OCI-LY1 (cell line): ENCODE results near the gene MCCC1.

Experiments
- H2AFZ ChIP-seq: fragments of 200-600 bp; sonication (generic), shearing (Covaris generic); 2 replicates; pipeline ENCODE4 v1.6.0; 2014; ENCODE audit warnings: antibody characterized with exemption, mild to moderate bottlenecking, low read length
- H3F3A ChIP-seq: fragments of 200-600 bp; sonication (generic), shearing (Covaris generic); 2 replicates; pipeline ENCODE4 v1.6.0; 2014; ENCODE audit warnings: mild to moderate bottlenecking, antibody characterized with exemption, low read length, moderate library complexity; ENCODE audit not compliant: insufficient read depth
- H3K27ac ChIP-seq: fragments of 200-600 bp; sonication (generic); 2 replicates; pipeline ENCODE4 v1.5.1; 2014; ENCODE audit warnings: low read length, mixed run types, mild to moderate bottlenecking, low read depth; ENCODE audit not compliant: poor library complexity, severe bottlenecking
- H3K27me3 ChIP-seq: fragments of 200-600 bp; sonication (generic); 2 replicates; pipeline ENCODE4 v1.6.0; 2014; ENCODE audit warnings: antibody characterized with exemption, mild to moderate bottlenecking, low read length, moderate library complexity; ENCODE audit not compliant: insufficient read depth
- H3K36me3 ChIP-seq: fragments of 200-600 bp; sonication (generic); 2 replicates; pipeline ENCODE4 v1.6.1; 2014; ENCODE audit warnings: mild to moderate bottlenecking, antibody characterized with exemption, low read length, moderate library complexity, mixed read lengths; ENCODE audit not compliant: insufficient read depth
- H3K4me1 ChIP-seq: fragments of 200-600 bp; sonication (generic); 2 replicates; pipeline ENCODE4 v1.5.1; 2014; ENCODE audit warnings: mild to moderate bottlenecking, low read length, moderate library complexity; ENCODE audit not compliant: insufficient read depth, severe bottlenecking
- H3K4me2 ChIP-seq: fragments of 200-600 bp; sonication (generic), shearing (Covaris generic); 2 replicates; pipeline ENCODE4 v1.6.1; 2014; ENCODE audit warnings: low read length
- H3K4me3 ChIP-seq: fragments of 200-600 bp; sonication (generic); 2 replicates; pipeline ENCODE4 v1.5.1; 2014; ENCODE audit warnings: low read length, low read depth, mild to moderate bottlenecking, mixed read lengths; ENCODE audit not compliant: poor library complexity, severe bottlenecking
- H3K79me2 ChIP-seq: fragments of 200-600 bp; shearing (Covaris generic); 2 replicates; pipeline ENCODE4 v1.6.1; 2016; ENCODE audit warnings: mixed run types, low read length, mixed read lengths; ENCODE audit not compliant: insufficient read depth
- H3K9ac ChIP-seq: fragments of 200-600 bp; sonication (generic), shearing (Covaris generic); 2 replicates; pipeline ENCODE4 v1.6.1; 2014; ENCODE audit warnings: mild to moderate bottlenecking, low read length, mixed read lengths
- H3K9me2 ChIP-seq: fragments of 200-600 bp; sonication (generic), shearing (Covaris generic); 2 replicates; pipeline ENCODE4 v1.6.1; 2014; ENCODE audit warnings: low read depth, mild to moderate bottlenecking, low read length, mixed read lengths
- H3K9me3 ChIP-seq: fragments of 200-600 bp; shearing (Covaris generic); 2 replicates; pipeline ENCODE4 v1.6.1; 2014; ENCODE audit warnings: low read length, mixed read lengths
- H4K20me1 ChIP-seq: fragments of 200-600 bp; sonication (generic), shearing (Covaris generic); 2 replicates; pipeline ENCODE4 v1.6.0; 2016; ENCODE audit warnings: mild to moderate bottlenecking, low read length; ENCODE audit not compliant: insufficient read depth
- CTCF ChIP-seq: fragments of 200-600 bp; sonication (generic), shearing (Covaris generic); IDR thresholded peaks from 2 replicates; pipeline ENCODE4 v1.5.1; 2017; ENCODE audit warnings: mild to moderate bottlenecking, antibody characterized with exemption, low read length, moderate library complexity, mixed read lengths
- EZH2 ChIP-seq: fragments of 200-600 bp; sonication (generic), shearing (Covaris generic); IDR thresholded peaks from 2 replicates; pipeline ENCODE4 v1.8.0; 2017; ENCODE audit warnings: borderline replicate concordance, mixed run types, mild to moderate bottlenecking, antibody characterized with exemption, low read length, moderate library complexity, mixed read lengths

Gene MCCC1

GRCh38 chr3:182979674-182980191, 119.6 kb downstream of the MCCC1 start:
- Histone ChIP-seq H3K9me2 (no peaks in the 10 kb centered on the region), H3K4me3 (peak overlapping the region; percentile 96), H3F3A (no peaks in the 10 kb centered on the region), H3K9ac (peak overlapping the region; percentile 90), H3K36me3 (no peaks in the 10 kb centered on the region), H4K20me1 (no peaks in the 10 kb centered on the region), H3K4me1 (peaks cover 54% of the 10 kb centered on the region), H2AFZ (no peak overlapping the region), H3K79me2 (peaks cover 50% of the 10 kb centered on the region), H3K9me3 (no peaks in the 10 kb centered on the region), H3K27ac (peak overlapping the region; percentile 60), H3K4me2 (peak overlapping the region; percentile 82), H3K27me3 (no peaks in the 10 kb centered on the region)
- no peak for TF ChIP-seq EZH2
- no peak for TF ChIP-seq CTCF

- H3K9me2 ChIP-seq: no peaks in the 10 kb centered on the region
- peak overlapping the region; percentile 96 for H3K4me3 ChIP-seq
- H4K20me1 ChIP-seq: no peaks in the 10 kb centered on the region
- H3K27ac ChIP-seq: peak overlapping the region; percentile 60
- peak overlapping the region; percentile 90 for H3K9ac ChIP-seq
- no peaks in the 10 kb centered on the region for H3F3A ChIP-seq
- peak overlapping the region; percentile 82 for H3K4me2 ChIP-seq
- H3K9me3 ChIP-seq: no peaks in the 10 kb centered on the region
- no peak for TF ChIP-seq EZH2
- TF ChIP-seq CTCF: no peak
- peaks cover 55% of the 10 kb centered on the region for H3K79me2 ChIP-seq
- H3K27me3 ChIP-seq: no peaks in the 10 kb centered on the region
- H3K36me3 ChIP-seq: no peaks in the 10 kb centered on the region
- H3K4me1 ChIP-seq: peaks cover 58% of the 10 kb centered on the region
- no peak overlapping the region for H2AFZ ChIP-seq
Observed at GRCh38 chr3:182979103-182979673, 120.1 kb downstream of the MCCC1 start.

- Histone ChIP-seq H4K20me1 (no peaks in the 10 kb centered on the region), H2AFZ (no peak overlapping the region), H3K9me3 (no peaks in the 10 kb centered on the region), H3K9ac (peak overlapping the region; percentile 90), H3F3A (no peaks in the 10 kb centered on the region), H3K27me3 (no peaks in the 10 kb centered on the region), H3K27ac (peak overlapping the region; percentile 60), H3K79me2 (peaks cover 63% of the 10 kb centered on the region), H3K4me1 (peaks cover 58% of the 10 kb centered on the region), H3K9me2 (no peaks in the 10 kb centered on the region), H3K4me3 (peak overlapping the region; percentile 96), H3K36me3 (no peaks in the 10 kb centered on the region), H3K4me2 (peak overlapping the region; percentile 82)
- TF ChIP-seq CTCF: no peak
- TF ChIP-seq EZH2: no peak
Observed at GRCh38 chr3:182978387-182978786, 120.9 kb downstream of the MCCC1 start.
